HEK293 (cell line): Measurements from ENCODE around the gene RNPS1.

Experiments used
- BCL11B ChIP-seq: fragments of 450-650 bp; formaldehyde crosslinking; IDR thresholded peaks from 2 replicates; pipeline ENCODE4 v1.5.1; 2016; ENCODE audit warnings: low read depth, missing biosample characterization, missing genetic modification characterization
- GLI2 ChIP-seq: fragments of 450-650 bp; formaldehyde crosslinking; IDR thresholded peaks from 2 replicates; pipeline ENCODE4; 2017; ENCODE audit warnings: missing biosample characterization, missing genetic modification characterization, low read depth, borderline replicate concordance
- GLIS1 ChIP-seq: fragments of 450-650 bp; formaldehyde crosslinking; IDR thresholded peaks from 2 replicates; pipeline ENCODE4 v1.5.1; 2016; ENCODE audit warnings: missing biosample characterization, missing genetic modification characterization
- HIC1 ChIP-seq: fragments of 450-650 bp; formaldehyde crosslinking; IDR thresholded peaks from 2 replicates; pipeline ENCODE4 v1.5.1; 2016; ENCODE audit warnings: missing biosample characterization, missing genetic modification characterization
- KLF10 ChIP-seq: fragments of 450-650 bp; IDR thresholded peaks from 2 replicates; pipeline ENCODE4 v1.5.1; 2018; ENCODE audit warnings: missing biosample characterization, mild to moderate bottlenecking, missing genetic modification characterization
- PRDM4 ChIP-seq: fragments of 450-650 bp; formaldehyde crosslinking; IDR thresholded peaks from 2 replicates; pipeline ENCODE4 v1.5.1; 2017; ENCODE audit warnings: missing biosample characterization, missing genetic modification characterization
- RBAK ChIP-seq: fragments of 450-650 bp; formaldehyde crosslinking; IDR thresholded peaks from 2 replicates; pipeline ENCODE4 v1.5.1; 2016; ENCODE audit warnings: missing biosample characterization, missing genetic modification characterization
- SP2 ChIP-seq: fragments of 450-650 bp; formaldehyde crosslinking; IDR thresholded peaks from 2 replicates; pipeline ENCODE4 v1.5.1; 2016; ENCODE audit warnings: missing biosample characterization, missing genetic modification characterization
- ZBTB10 ChIP-seq: fragments of 450-650 bp; formaldehyde crosslinking; IDR thresholded peaks from 2 replicates; pipeline ENCODE4 v1.5.1; 2016; ENCODE audit warnings: missing biosample characterization, missing genetic modification characterization
- ZFP37 ChIP-seq: fragments of 450-650 bp; formaldehyde crosslinking; IDR thresholded peaks from 2 replicates; pipeline ENCODE4 v1.5.1; 2016; ENCODE audit warnings: missing biosample characterization, missing genetic modification characterization
- ZFP41 ChIP-seq: fragments of 450-650 bp; formaldehyde crosslinking; IDR thresholded peaks from 2 replicates; pipeline ENCODE4 v1.5.1; 2016; ENCODE audit warnings: missing biosample characterization, missing genetic modification characterization, borderline replicate concordance
- ZFP69B ChIP-seq: fragments of 450-650 bp; formaldehyde crosslinking; IDR thresholded peaks from 2 replicates; pipeline ENCODE4 v1.5.1; 2016; ENCODE audit warnings: missing biosample characterization, missing genetic modification characterization
- ZNF112 ChIP-seq: fragments of 450-650 bp; formaldehyde crosslinking; IDR thresholded peaks from 2 replicates; pipeline ENCODE4 v1.5.0; 2017; ENCODE audit warnings: missing biosample characterization, missing genetic modification characterization
- ZNF148 ChIP-seq: fragments of 450-650 bp; formaldehyde crosslinking; IDR thresholded peaks from 2 replicates; pipeline ENCODE4 v1.5.0; 2017; ENCODE audit warnings: missing biosample characterization, missing genetic modification characterization, borderline replicate concordance
- ZNF169 ChIP-seq: fragments of 450-650 bp; formaldehyde crosslinking; IDR thresholded peaks from 2 replicates; pipeline ENCODE4 v1.5.1; 2016; ENCODE audit warnings: missing biosample characterization, missing genetic modification characterization
- ZNF184 ChIP-seq: fragments of 450-650 bp; IDR thresholded peaks from 2 replicates; pipeline ENCODE4 v1.5.1; 2018; ENCODE audit warnings: missing biosample characterization, mild to moderate bottlenecking, missing genetic modification characterization
- ZNF221 ChIP-seq: fragments of 450-650 bp; formaldehyde crosslinking; IDR thresholded peaks from 2 replicates; pipeline ENCODE4 v1.5.1; 2017; ENCODE audit warnings: missing biosample characterization, missing genetic modification characterization, borderline replicate concordance
- ZNF324 ChIP-seq: fragments of 450-650 bp; formaldehyde crosslinking; IDR thresholded peaks from 2 replicates; pipeline ENCODE4 v1.5.1; 2016; ENCODE audit warnings: missing biosample characterization, missing genetic modification characterization
- ZNF426 ChIP-seq: fragments of 450-650 bp; formaldehyde crosslinking; IDR thresholded peaks from 2 replicates; pipeline ENCODE4 v1.5.1; 2017; ENCODE audit warnings: missing biosample characterization, missing genetic modification characterization, mild to moderate bottlenecking, inconsistent platforms, moderate library complexity
- ZNF521 ChIP-seq: fragments of 450-650 bp; formaldehyde crosslinking; IDR thresholded peaks from 2 replicates; pipeline ENCODE4 v1.5.1; 2017; ENCODE audit warnings: missing biosample characterization, mild to moderate bottlenecking, missing genetic modification characterization
- ZNF529 ChIP-seq: fragments of 450-650 bp; formaldehyde crosslinking; IDR thresholded peaks from 2 replicates; pipeline ENCODE4 v1.5.1; 2017; ENCODE audit warnings: missing genetic modification characterization, missing biosample characterization; ENCODE audit not compliant: insufficient replicate concordance
- ZNF596 ChIP-seq: fragments of 450-650 bp; IDR thresholded peaks from 2 replicates; pipeline ENCODE4 v1.5.0; 2018; ENCODE audit warnings: missing biosample characterization, mild to moderate bottlenecking, missing genetic modification characterization, moderate library complexity
- ZNF621 ChIP-seq: fragments of 450-650 bp; formaldehyde crosslinking; IDR thresholded peaks from 2 replicates; pipeline ENCODE4 v1.5.1; 2017; ENCODE audit warnings: missing biosample characterization, missing genetic modification characterization
- ZNF701 ChIP-seq: fragments of 450-650 bp; formaldehyde crosslinking; IDR thresholded peaks from 2 replicates; pipeline ENCODE4 v1.5.1; 2016; ENCODE audit warnings: missing biosample characterization, missing genetic modification characterization
- TF ChIP-seq, protein P1 (sequence below): IDR thresholded peaks from 2 replicates; pipeline ENCODE4 v1.6.1; 2011; ENCODE audit warnings: mild to moderate bottlenecking, low read depth, low read length, borderline replicate concordance
- TF ChIP-seq, protein P2 (sequence below): fragments of 450-650 bp; formaldehyde crosslinking; IDR thresholded peaks from 2 replicates; pipeline ENCODE4 v1.5.1; 2016; ENCODE audit warnings: missing biosample characterization, missing genetic modification characterization

Gene RNPS1

DNA sequence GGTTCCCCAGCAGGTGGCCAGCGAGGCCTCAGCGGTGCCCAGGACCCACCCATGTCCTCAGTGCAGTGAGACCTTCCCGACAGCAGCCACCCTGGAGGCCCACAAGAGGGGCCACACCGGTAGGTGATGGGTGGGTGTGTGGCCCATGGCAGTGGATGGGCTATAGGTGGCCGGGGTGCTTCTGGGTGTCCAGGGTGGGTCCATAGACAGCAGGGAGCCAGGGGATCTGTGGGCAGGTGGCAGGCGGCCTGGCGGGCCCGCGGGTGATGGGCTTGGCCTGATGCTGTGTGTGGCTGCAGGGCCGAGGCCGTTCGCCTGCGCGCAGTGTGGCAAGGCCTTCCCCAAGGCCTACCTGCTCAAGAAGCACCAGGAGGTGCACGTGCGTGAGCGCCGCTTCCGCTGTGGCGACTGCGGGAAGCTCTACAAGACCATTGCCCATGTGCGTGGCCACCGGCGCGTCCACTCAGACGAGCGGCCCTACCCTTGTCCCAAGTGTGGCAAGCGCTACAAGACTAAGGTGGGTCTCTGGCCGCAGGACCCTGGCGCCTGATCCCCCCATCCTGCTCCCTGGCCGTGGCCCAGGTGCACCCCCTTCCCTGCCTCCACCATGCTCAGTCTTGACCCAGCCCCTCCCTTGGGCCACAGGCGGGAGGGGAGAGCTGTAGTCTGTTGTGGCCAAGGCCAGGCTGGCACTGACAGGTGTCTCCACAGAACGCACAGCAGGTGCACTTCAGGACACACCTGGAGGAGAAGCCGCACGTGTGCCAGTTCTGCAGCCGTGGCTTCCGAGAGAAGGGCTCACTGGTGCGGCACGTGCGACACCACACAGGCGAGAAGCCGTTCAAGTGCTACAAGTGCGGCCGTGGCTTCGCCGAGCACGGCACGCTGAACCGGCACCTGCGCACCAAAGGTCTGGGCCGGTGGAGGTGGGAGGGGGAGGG lies 33.8 kb downstream of the RNPS1 start (continued):
- TF ChIP-seq, protein P1, sequence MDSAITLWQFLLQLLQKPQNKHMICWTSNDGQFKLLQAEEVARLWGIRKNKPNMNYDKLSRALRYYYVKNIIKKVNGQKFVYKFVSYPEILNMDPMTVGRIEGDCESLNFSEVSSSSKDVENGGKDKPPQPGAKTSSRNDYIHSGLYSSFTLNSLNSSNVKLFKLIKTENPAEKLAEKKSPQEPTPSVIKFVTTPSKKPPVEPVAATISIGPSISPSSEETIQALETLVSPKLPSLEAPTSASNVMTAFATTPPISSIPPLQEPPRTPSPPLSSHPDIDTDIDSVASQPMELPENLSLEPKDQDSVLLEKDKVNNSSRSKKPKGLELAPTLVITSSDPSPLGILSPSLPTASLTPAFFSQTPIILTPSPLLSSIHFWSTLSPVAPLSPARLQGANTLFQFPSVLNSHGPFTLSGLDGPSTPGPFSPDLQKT: no peak
- TF ChIP-seq ZNF701 (tag by site-specific recombination) (peak; percentile 93), RBAK (tag by site-specific recombination) (no peak), ZNF521 (tag by site-specific recombination) (no peak), ZBTB10 (tag by site-specific recombination) (no peak), GLI2 (tag by site-specific recombination) (no peak), ZNF324 (tag by site-specific recombination) (no peak), ZFP37 (tag by site-specific recombination) (no peak), ZNF184 (tag by site-specific recombination) (no peak), KLF10 (no peak), ZFP41 (tag by site-specific recombination) (no peak), SP2 (tag by site-specific recombination) (no peak), PRDM4 (no peak), BCL11B (0 out of 2 replicates have a peak, but pooled peaks have one; percentile 15), ZNF621 (tag by site-specific recombination) (no peak), ZNF221 (no peak), HIC1 (peak; percentile 65), ZNF596 (tag by site-specific recombination) (no peak), ZNF148 (tag by site-specific recombination) (no peak), ZNF112 (tag by site-specific recombination) (no peak), ZNF169 (tag by site-specific recombination) (no peak), ZNF529 (tag by site-specific recombination) (no peak), GLIS1 (tag by site-specific recombination) (no peak), ZFP69B (tag by site-specific recombination) (peak; percentile 47; the same call in 1 of the 2 replicates), ZNF426 (tag by site-specific recombination) (no peak)
- TF ChIP-seq, protein P2, sequence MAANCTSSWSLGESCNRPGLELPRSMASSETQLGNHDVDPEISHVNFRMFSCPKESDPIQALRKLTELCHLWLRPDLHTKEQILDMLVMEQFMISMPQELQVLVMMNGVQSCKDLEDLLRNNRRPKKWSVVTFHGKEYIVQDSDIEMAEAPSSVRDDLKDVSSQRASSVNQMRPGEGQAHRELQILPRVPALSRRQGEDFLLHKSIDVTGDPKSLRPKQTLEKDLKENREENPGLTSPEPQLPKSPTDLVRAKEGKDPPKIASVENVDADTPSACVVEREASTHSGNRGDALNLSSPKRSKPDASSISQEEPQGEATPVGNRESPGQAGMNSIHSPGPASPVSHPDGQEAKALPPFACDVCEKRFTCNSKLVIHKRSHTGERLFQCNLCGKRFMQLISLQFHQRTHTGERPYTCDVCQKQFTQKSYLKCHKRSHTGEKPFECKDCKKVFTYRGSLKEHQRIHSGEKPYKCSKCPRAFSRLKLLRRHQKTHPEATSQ (tag by site-specific recombination): no peak
